ENCODE measurements around the gene SFRP4.
A peak's percentile ranks its signal among the peaks of the same experiment; 100 is the strongest.

Gene SFRP4

GRCh38 chr7:37916673-37917660 lies at the start of gene SFRP4:
Gene SFRP4 (minus strand): TSS chr7:37916817. CDS start chr7:37916537, 280 bp downstream.
- Histone ChIP-seq H3K79me2 (ENCODE audit: low read length) (no peaks in the 10 kb centered on the region), H3K36me3 (replicated peaks; ENCODE audit: low read depth, low read length) (no peaks in the 10 kb centered on the region), H3K27me3 (ENCODE audit: low read depth, low read length) (peaks cover 32% of the 10 kb centered on the region), H3K9ac (ENCODE audit: low read length) (no peak within 1 kb of the TSS), H4K20me1 (ENCODE audit: insufficient read depth, low read length) (no peaks in the 10 kb centered on the region), H3K4me1 (ENCODE audit: low read length) (peaks cover 5% of the 10 kb centered on the region), H3K9me3 (ENCODE audit: insufficient read depth, low read length) (no peaks in the 10 kb centered on the region), H3K27ac (ENCODE audit: low read length) (no peak within 1 kb of the TSS), H3K4me3 (ENCODE audit: low read length) (no peak within 1 kb of the TSS), H2AFZ (ENCODE audit: low read depth, low read length) (no peak within 1 kb of the TSS), H3K4me2 (ENCODE audit: low read length) (no peak within 1 kb of the TSS)
- TF ChIP-seq CTCF (IDR thresholded peaks at IDR 0.05; ENCODE audit: low read depth, low read length) = peak; percentile 52
- TF ChIP-seq EZH2phosphoT487 (IDR thresholded peaks at IDR 0.05; ENCODE audit: low read depth) = no peak

DNA sequence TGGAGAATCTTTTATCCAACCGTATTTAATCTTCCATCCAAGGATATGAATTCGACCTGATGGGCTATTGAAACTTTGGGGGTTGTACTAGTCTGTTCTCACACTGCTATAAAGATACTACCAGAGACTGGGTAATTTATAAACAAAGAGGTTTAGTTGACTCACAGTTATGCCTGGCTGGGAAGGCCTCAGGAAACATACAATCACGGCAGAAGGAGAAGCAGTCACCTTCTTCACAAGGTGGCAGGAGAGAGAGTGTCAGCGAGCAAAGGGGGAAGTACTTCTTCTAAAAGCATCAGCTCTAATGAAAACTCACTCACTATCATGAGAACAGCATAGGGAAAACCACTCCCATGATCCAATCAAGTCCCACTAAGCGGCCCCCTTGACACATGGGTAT lies 47.6 kb upstream of the SFRP4 start:
- Histone ChIP-seq H3K9me3 (ENCODE audit: insufficient read depth, low read length) (no peaks in the 10 kb centered on the region), H3K9ac (ENCODE audit: low read length) (no peak overlapping the region), H3K4me1 (ENCODE audit: low read length) (no peaks in the 10 kb centered on the region), H4K20me1 (ENCODE audit: insufficient read depth, low read length) (no peaks in the 10 kb centered on the region), H2AFZ (ENCODE audit: low read depth, low read length) (no peak overlapping the region), H3K4me3 (ENCODE audit: low read length) (no peak overlapping the region), H3K27ac (ENCODE audit: low read length) (no peak overlapping the region), H3K27me3 (ENCODE audit: low read depth, low read length) (peaks cover 14% of the 10 kb centered on the region; the same call in 1 of the 2 replicates), H3K4me2 (ENCODE audit: low read length) (no peak overlapping the region), H3K36me3 (replicated peaks; ENCODE audit: low read depth, low read length) (no peaks in the 10 kb centered on the region), H3K79me2 (ENCODE audit: low read length) (no peaks in the 10 kb centered on the region)
- TF ChIP-seq EZH2phosphoT487 (IDR thresholded peaks at IDR 0.05; ENCODE audit: low read depth) = no peak
- TF ChIP-seq CTCF (IDR thresholded peaks at IDR 0.05; ENCODE audit: low read depth, low read length) = no peak

DNA sequence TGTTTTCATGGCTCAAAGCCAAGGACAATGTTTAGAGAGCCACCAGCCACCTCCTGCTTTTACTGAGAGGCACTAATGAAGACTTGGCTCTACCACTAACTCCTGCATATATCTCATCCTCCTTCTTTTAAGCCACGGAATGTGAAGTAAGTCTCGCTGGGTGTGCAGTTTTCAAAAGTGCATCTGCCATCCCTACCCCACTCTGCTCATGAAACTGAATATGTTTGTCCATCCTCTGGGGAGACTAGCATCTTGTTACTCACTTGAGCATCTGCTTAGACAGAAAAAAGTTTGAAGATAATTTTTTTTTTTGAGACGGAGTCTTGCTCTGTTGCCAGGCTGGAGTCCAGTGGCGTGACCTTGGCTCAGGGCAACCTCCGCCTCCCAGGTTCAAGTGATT lies 44.6 kb upstream of the SFRP4 start:
- Histone ChIP-seq H3K79me2 (ENCODE audit: low read length) (no peaks in the 10 kb centered on the region), H3K9me3 (ENCODE audit: insufficient read depth, low read length) (no peaks in the 10 kb centered on the region), H3K27me3 (ENCODE audit: low read depth, low read length) (peaks cover 14% of the 10 kb centered on the region; the same call in 1 of the 2 replicates), H2AFZ (ENCODE audit: low read depth, low read length) (no peak overlapping the region), H3K4me1 (ENCODE audit: low read length) (no peaks in the 10 kb centered on the region), H3K4me3 (ENCODE audit: low read length) (no peak overlapping the region), H4K20me1 (ENCODE audit: insufficient read depth, low read length) (no peaks in the 10 kb centered on the region), H3K4me2 (ENCODE audit: low read length) (no peak overlapping the region), H3K27ac (ENCODE audit: low read length) (no peak overlapping the region), H3K36me3 (replicated peaks; ENCODE audit: low read depth, low read length) (no peaks in the 10 kb centered on the region), H3K9ac (ENCODE audit: low read length) (no peak overlapping the region)
- TF ChIP-seq EZH2phosphoT487 (IDR thresholded peaks at IDR 0.05; ENCODE audit: low read depth) = no peak
- TF ChIP-seq CTCF (IDR thresholded peaks at IDR 0.05; ENCODE audit: low read depth, low read length) = no peak

DNA sequence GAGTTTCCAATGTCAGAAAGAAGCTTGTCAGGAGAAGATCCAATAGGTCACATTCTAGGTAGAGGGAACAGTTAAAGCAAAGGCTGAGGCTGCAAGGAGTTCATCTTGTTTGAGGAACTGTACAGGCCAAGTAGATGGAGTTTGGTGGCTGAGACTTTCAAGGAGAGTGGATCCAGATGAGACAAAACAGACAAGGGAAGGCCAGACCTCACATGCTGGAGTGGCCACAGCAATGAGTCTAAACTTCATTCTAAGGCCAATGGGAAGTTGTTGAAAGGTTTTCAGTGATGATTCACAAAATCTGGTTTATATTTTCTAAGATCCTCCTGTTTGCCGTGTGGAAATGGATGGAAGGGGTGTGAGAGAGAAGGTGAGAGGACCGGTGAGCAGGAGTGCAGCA lies 43.9 kb upstream of the SFRP4 start:
- no peak overlapping the region for H3K9ac ChIP-seq (ENCODE audit: low read length)
- H3K4me2 ChIP-seq (ENCODE audit: low read length) = no peak overlapping the region
- no peaks in the 10 kb centered on the region for H3K79me2 ChIP-seq (ENCODE audit: low read length)
- H3K27ac ChIP-seq (ENCODE audit: low read length) = no peak overlapping the region
- H4K20me1 ChIP-seq (ENCODE audit: insufficient read depth, low read length) = no peaks in the 10 kb centered on the region
- H3K27me3 ChIP-seq (ENCODE audit: low read depth, low read length) = peaks cover 14% of the 10 kb centered on the region; the same call in 1 of the 2 replicates
- H3K4me3 ChIP-seq (ENCODE audit: low read length) = no peak overlapping the region
- H2AFZ ChIP-seq (ENCODE audit: low read depth, low read length) = no peak overlapping the region
- TF ChIP-seq EZH2phosphoT487 (IDR thresholded peaks at IDR 0.05; ENCODE audit: low read depth) (no peak), CTCF (IDR thresholded peaks at IDR 0.05; ENCODE audit: low read depth, low read length) (no peak)
- no peaks in the 10 kb centered on the region for H3K4me1 ChIP-seq (ENCODE audit: low read length)
- no peaks in the 10 kb centered on the region for H3K9me3 ChIP-seq (ENCODE audit: insufficient read depth, low read length)
- H3K36me3 ChIP-seq (replicated peaks; ENCODE audit: low read depth, low read length) = no peaks in the 10 kb centered on the region

Data from OCI-LY3 (cell line).